Adrenal gland (tissue), 12 donors: ENCODE results near the gene IFIT2. TPM values are rescaled to one million over a fixed set of nuclear protein-coding genes. Genes with fewer than 3 reads are reported as not detected.

ENCODE experiments used
- DNase-seq, 7 donors: peaks; one replicate each; pipeline ENCODE4 v3.0.0-alpha.2; 2019 to 2020
- H3K27ac ChIP-seq, 5 donors: fragments of 200-600 bp; sonication (generic) in 4 of 5; 1 replicate in 3 of 5; 2 replicates in 2 of 5; pipeline versions ENCODE4 v1.5.1 to v1.8.0; 2016 to 2020; ENCODE audit warnings: mild to moderate bottlenecking in 1 of 5
- H3K27me3 ChIP-seq: fragments of 200-600 bp; 2 replicates; pipeline ENCODE4 v1.8.0; 2021
- H3K36me3 ChIP-seq, 2 donors: fragments of 200-600 bp; replicated peaks in 1 of 2; 1 replicate in 1 of 2; 2 replicates in 1 of 2; pipeline versions ENCODE4 v1.5.1 to v1.8.0; 2018 to 2022
- H3K4me1 ChIP-seq, 2 donors: fragments of 200-600 bp; replicated peaks in 1 of 2; 1 replicate in 1 of 2; 2 replicates in 1 of 2; pipeline versions ENCODE4 v1.5.1 to v1.8.0; 2018 to 2021
- H3K4me3 ChIP-seq, 4 donors: fragments of 200-600 bp; sonication (generic) in 3 of 4; one replicate each; pipeline ENCODE4 v1.5.1; 2016 to 2018
- H3K9me3 ChIP-seq, 3 donors: fragments of 200-600 bp; sonication (generic) in 1 of 3; replicated peaks in 1 of 3; 1 replicate in 2 of 3; 2 replicates in 1 of 3; pipeline versions ENCODE4 v1.5.1 to v1.8.0; 2016 to 2021
- POLR2A ChIP-seq, 2 donors: fragments of 450-650 bp; IDR thresholded peaks; one replicate each; pipeline ENCODE4 v1.6.1; 2017; ENCODE audit warnings: antibody characterized with exemption in 2 of 2, mild to moderate bottlenecking in 2 of 2, moderate library complexity in 1 of 2
- WGBS, 4 donors: extraction: QIAGEN DNeasy Blood & Tissue Kit in 2 of 4; methylation state at CpG; one replicate each; pipeline versions ENCODE4 v1.1.5 to v1.1.7; 2013 to 2017; 5-methylcytosine and 5-hydroxymethylcytosine counted together
- intact Hi-C, 2 donors: fragments of 100-400 bp; cut with DNase I; formaldehyde crosslinking; loops; one replicate each; pipeline versions ENCODE4 v1.14.1 to v1.15.0; 2022 to 2023
- polyA plus RNA-seq, 3 donors: library from polyadenylated mRNA; stranded (reverse); fragments of 200-250 nt in 2 of 3; fragments of 350-450 nt in 1 of 3; fragmentation: Illumina TruSeq in 1 of 3; extraction: RNeasy Lipid Tissue Mini Kit (QIAGEN cat#74804) in 1 of 3; gene quantifications; one replicate each; pipeline ENCODE4 v1.2.3, GENCODE V29; 2013 to 2014
- total RNA-seq, 9 donors: library from RNA; depleted of rRNA in 4 of 9; stranded (reverse); fragments of >200 nt in 4 of 9; fragments of 120-200 nt in 1 of 9; fragmentation: NEBNext Ultra II Directional in 1 of 9; extraction: Animal tissue kit (Norgen Biotek cat#: 25700) in 1 of 9; gene quantifications; one replicate each; pipeline versions ENCODE4 v1.1.0 to v1.2.4, GENCODE V29; 2013 to 2023
- TF ChIP-seq, protein P1 (sequence below), 6 experiments: fragments of 450-650 bp in 4 of 6; fragments of 200-600 bp in 2 of 6; sonication (generic) in 1 of 6; IDR thresholded peaks; 1 replicate in 5 of 6; 2 replicates in 1 of 6; pipeline versions ENCODE4 v1.5.1 to v1.8.0; 2016 to 2021; ENCODE audit warnings: antibody characterized with exemption in 6 of 6, mild to moderate bottlenecking in 2 of 6, moderate library complexity in 1 of 6
- donor health status: healthy with polysubstance abuse.
- donor health status: Bipolar disorder and iron deficiency.
- donor health status: DM: yes; HTN: yes; CAD: no.
- donor health status: DM: no; HTN: no; CAD: no.
- donor health status: DM: no; HTN: no; CAD: no.
- donor health status: DM: yes; HTN: yes; CAD: no.

The IFIT2 gene
- total and polyA plus RNA-seq, 12 donors = 4.0 to 30.0 (median 11.4) TPM

DNA sequence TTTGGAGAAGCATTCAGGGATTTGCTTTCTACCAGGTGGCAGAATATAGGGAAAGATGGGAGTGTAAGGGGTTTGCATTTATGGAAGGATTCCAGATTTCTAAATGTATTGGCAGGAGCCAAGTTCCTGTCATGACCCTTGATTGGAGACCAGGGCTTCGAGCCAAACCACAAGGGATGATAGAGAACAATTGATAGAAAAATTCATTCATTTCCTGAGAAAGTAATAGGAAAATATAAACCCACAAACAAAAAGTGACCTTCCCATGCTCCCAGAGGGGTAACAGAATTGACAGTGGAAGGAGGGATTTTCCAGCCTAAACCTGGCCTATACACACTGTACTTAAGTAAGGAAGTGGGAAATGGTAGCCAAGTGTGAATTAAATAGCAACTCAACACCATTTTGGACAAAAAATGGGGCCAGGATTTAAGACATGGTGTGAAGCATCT, 22.4 kb upstream of the IFIT2 start:
- Histone ChIP-seq H3K4me3 (no peak overlapping the region), H3K27me3 (no peaks in the 10 kb centered on the region), H3K9me3 (no peaks in the 10 kb centered on the region), H3K4me1 (peaks cover 45 to 66% of the 10 kb centered on the region in 2 donors), H3K27ac (peak overlapping the region in 4 of 5 donors; percentile 9 to 95 (median 78)), H3K36me3 (no peaks in the 10 kb centered on the region)
- intact Hi-C loops = no loop called here
- no peak for TF ChIP-seq POLR2A (IDR thresholded peaks at IDR 0.05)
- TF ChIP-seq, protein P1, sequence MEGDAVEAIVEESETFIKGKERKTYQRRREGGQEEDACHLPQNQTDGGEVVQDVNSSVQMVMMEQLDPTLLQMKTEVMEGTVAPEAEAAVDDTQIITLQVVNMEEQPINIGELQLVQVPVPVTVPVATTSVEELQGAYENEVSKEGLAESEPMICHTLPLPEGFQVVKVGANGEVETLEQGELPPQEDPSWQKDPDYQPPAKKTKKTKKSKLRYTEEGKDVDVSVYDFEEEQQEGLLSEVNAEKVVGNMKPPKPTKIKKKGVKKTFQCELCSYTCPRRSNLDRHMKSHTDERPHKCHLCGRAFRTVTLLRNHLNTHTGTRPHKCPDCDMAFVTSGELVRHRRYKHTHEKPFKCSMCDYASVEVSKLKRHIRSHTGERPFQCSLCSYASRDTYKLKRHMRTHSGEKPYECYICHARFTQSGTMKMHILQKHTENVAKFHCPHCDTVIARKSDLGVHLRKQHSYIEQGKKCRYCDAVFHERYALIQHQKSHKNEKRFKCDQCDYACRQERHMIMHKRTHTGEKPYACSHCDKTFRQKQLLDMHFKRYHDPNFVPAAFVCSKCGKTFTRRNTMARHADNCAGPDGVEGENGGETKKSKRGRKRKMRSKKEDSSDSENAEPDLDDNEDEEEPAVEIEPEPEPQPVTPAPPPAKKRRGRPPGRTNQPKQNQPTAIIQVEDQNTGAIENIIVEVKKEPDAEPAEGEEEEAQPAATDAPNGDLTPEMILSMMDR (IDR thresholded peaks at IDR 0.05) = no peak
- DNase-seq = peak in 3 of 7 donors; percentile 63 to 76 (median 69)
- WGBS, 4 donors = 28 to 50% (median 37%) methylated on average over 1 of the region's 1 CpG

DNA sequence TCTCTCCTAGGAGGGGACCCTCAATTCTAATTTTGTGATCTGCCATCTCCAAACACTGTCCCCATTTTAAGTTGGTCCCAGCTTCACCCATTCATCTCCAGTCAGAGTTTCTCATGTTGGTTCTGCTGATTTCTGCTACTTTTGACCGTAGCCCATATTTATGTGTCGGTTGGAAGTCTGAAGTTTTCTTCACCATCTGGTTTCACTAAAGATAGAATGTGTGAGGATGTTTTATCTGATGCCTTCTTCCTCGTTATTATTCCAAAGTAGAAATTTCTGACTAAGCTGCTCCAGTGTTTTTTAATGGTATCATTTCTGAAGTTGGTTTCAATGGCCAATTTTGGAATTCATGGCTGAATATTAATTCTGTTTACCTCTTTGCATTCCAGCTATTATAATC, 21.3 kb upstream of the IFIT2 start:
- intact Hi-C loops = no loop called here
- WGBS, 4 donors = 88 to 97% (median 94%) methylated on average over 3 of the region's 3 CpGs
- TF ChIP-seq, protein P1 (IDR thresholded peaks at IDR 0.05) = no peak
- no peak for TF ChIP-seq POLR2A (IDR thresholded peaks at IDR 0.05)
- H3K4me3 ChIP-seq = no peak overlapping the region
- no peaks in the 10 kb centered on the region for H3K9me3 ChIP-seq
- no peak overlapping the region for H3K27ac ChIP-seq
- H3K4me1 ChIP-seq = peaks cover 41 to 58% of the 10 kb centered on the region in 2 donors
- H3K27me3 ChIP-seq = no peaks in the 10 kb centered on the region
- no peak for DNase-seq
- no peaks in the 10 kb centered on the region for H3K36me3 ChIP-seq

DNA sequence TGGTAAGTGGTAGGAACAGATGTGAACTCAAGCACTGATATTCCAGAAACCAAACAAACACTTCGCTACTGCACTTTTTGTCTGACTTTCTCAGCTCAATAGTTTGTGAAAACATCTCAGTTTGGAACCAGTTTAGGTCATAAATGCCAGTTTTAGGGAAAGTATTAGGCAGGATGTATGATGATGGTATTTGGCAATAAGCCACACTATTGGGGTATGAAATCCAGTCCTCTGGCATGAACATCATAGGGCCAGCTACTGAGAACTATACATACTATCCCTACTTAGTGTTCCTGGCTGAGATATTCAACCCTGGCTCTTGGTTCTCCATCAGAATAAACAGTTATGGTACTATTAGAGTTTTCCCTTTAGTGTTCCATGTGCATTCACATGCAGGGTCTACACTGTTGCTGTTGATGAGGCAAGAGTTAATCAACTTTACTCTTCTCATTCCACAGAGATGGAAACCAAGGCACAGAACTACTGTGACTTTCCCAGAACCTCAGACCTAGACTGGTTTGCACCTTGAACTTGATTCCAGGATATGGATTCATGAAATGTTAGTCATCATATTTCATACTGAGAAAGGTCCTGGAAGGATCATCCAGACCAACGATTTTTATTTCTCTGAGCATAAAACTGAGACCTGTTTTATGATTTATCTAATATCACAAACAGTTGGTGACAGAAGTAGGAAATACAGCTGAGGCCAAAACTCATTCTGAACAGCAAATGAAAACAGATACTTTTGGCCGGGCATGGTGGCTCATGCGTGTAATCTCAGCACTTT, 20.0 kb upstream of the IFIT2 start:
- Histone ChIP-seq H3K9me3 (no peaks in the 10 kb centered on the region), H3K4me3 (no peak overlapping the region), H3K27ac (peak overlapping the region in 2 of 5 donors; percentile 26 to 33), H3K36me3 (no peaks in the 10 kb centered on the region), H3K27me3 (no peaks in the 10 kb centered on the region), H3K4me1 (peaks cover 41 to 56% of the 10 kb centered on the region in 2 donors)
- intact Hi-C loops = no loop called here
- TF ChIP-seq, protein P1 (IDR thresholded peaks at IDR 0.05) = no peak
- TF ChIP-seq POLR2A (IDR thresholded peaks at IDR 0.05) = no peak
- DNase-seq = no peak
- 61 to 73% (median 66%) methylated on average over 4 of the region's 4 CpGs for WGBS, 4 donors

DNA sequence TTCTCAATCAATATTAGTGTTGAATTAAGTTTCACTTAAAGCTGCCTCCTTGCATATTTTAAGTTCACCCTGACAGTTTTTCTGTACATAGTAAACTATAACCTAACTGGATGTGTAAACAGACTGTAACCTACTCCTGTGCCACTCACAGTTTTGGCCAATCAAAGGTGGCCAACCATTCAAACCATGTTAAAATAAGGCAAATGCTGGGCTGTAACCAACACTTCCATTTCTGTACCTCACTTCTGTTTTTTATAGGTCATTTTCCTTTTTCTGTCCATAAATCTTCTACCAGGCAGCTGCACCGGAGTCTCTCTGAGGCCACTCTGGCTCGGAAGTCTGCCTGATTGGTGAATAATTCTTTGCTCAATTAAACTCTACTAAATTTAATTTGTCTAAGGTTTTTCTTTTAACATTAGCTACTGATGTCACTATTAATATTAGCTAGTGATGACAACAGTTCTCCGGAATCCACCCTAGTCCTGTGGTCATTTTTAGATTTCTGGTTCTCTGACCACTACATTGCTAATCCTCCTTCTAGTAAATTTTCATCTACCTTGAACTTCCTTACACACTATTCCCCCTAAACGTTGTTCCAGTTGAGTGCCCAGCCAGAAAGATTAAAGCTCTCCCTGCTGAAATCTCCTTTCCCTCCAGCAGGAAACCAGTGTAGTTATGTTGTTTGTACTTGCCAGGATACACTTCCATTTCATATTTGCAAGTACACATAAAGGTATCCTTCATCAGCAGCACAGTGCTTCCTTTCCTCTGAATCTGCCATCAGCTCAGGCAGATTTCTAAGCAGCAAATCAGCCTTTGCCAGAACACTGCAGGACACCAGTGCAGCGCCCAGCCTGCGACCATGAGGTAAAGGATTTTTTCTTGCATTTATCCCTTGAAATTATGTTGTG, 18.6 kb upstream of the IFIT2 start:
- intact Hi-C loops = no loop called here
- no peaks in the 10 kb centered on the region for H3K9me3 ChIP-seq
- peak in 4 of 7 donors; percentile 40 to 68 (median 46) for DNase-seq
- no peaks in the 10 kb centered on the region for H3K27me3 ChIP-seq
- H3K4me1 ChIP-seq = peaks cover 32 to 45% of the 10 kb centered on the region in 2 donors
- TF ChIP-seq POLR2A (IDR thresholded peaks at IDR 0.05) = no peak
- TF ChIP-seq, protein P1 (IDR thresholded peaks at IDR 0.05) = peak in 3 of 6 experiments; percentile 10 to 24 (median 11)
- H3K4me3 ChIP-seq = peak overlapping the region in 2 of 4 donors; percentile 0 to 11
- peak overlapping the region; percentile 74 to 87 (median 82) for H3K27ac ChIP-seq
- no peaks in the 10 kb centered on the region for H3K36me3 ChIP-seq
- WGBS, 4 donors = 13 to 16% (median 15%) methylated on average over 6 of the region's 6 CpGs
